ENCODE data around the gene RRP7A.
"Not testable (repeated sequence)": the region's sequence is repeated elsewhere in the genome, so short reads cannot be mapped to it uniquely, and the experiment has no call there.

Gene RRP7A, protein sequence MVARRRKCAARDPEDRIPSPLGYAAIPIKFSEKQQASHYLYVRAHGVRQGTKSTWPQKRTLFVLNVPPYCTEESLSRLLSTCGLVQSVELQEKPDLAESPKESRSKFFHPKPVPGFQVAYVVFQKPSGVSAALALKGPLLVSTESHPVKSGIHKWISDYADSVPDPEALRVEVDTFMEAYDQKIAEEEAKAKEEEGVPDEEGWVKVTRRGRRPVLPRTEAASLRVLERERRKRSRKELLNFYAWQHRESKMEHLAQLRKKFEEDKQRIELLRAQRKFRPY

DNA sequence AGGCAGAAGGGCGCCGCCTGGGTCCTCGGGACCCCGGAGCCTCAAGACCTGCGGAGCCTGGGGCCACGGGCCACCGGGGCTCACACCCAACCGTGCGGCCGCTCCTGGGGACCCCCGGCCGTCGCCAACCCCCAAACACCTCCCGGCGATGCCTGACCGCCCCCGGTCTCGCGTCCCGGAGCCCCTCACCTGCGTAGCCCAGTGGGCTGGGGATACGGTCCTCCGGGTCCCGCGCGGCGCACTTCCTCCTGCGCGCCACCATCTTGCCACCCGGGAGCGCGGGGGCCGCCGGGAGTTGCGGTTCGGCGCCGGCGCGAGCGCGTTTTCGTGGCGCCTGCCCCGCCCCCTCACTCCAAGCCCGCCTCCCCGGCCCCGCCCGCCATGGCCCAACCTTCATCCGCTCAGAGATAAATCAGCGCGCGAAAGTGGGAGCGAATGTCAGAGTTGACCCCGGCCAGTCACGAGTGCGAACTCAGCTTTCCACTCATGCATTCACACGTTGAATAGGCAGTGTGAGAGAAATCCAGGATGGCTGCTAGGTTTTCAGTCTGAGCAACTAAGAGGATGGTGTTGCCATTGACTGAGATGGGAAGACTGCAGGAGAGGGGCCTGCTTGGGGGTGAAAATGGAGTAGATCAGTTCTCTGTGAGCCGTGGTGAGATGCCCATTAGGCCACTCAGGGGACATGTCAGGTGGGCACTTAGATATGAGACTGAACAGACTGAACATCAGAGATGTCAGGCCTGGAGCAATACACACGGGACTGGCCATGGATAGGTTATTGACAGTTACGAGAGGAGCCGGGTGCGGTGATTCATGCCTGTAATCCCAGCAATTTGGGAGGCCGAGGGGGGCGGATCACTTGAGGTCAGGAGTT lies at the start of gene RRP7A:
Gene RRP7A, minus strand, starts transcription at position 272 of the 877 bp plus-strand sequence. Its CDS starts 10 bp downstream, at position 262.
- peak; percentile 21 for DNase-seq

DNA sequence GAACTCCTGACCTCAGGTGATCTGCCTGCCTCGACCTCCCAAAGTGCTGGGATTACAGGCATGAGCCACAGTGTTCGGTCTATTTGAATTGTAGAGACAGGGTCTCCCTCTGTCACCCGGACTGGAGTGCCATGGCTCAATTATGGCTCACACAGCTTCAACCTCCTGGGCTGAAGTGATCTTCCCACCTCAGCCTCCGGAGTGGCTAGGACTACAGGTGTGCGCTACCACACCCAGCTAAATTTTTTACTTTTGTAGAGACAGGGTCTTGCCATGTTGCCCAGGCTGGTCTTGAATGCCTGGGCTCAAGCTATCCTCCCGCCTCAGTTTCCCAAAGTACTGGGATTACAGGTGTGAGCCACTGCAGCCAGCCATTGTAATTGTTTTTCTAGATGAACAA lies 48.4 kb upstream of the RRP7A start:
- DNase-seq = not testable (repeated sequence)

DNA sequence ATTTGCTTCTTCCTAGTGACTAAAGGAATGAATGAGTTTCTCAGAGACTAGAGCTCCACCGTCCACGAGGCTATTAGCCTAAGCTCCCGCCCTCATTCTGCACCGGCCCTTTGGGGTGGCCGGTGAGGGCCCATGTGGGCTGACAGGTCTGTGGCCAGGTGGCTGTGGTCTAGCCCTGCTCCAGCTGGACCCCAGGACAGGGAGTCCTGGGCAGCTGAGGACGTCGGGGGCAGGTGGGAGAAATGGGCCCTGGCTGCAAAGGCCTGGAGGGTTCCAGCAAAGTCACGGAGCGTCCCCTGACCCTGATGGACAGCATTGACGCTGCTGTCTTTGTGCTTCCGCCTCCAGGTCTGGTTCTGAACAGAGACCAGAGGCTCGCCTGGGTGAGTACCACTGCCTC lies 46.4 kb upstream of the RRP7A start:
- DNase-seq = no peak

DNA sequence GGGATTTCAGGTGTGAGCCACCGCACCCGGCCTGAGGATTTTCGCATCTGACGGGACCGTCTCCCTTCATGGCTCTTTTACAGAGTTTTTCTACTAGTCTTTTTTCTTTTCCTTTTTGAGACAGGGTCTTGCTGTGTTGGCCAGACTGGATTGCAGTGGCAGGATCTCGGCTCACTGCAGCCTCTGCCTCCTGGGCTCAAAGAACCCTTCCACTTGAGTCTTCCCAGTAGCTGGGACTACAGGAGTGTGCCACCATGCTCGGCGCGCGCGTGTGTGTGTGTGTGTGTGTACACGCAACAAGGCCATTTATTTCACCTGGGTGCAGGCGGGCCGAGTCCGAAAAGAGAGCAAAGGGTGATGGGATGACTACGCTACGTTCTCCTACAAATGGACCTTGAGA lies 45.1 kb upstream of the RRP7A start:
- DNase-seq = no peak

DNA sequence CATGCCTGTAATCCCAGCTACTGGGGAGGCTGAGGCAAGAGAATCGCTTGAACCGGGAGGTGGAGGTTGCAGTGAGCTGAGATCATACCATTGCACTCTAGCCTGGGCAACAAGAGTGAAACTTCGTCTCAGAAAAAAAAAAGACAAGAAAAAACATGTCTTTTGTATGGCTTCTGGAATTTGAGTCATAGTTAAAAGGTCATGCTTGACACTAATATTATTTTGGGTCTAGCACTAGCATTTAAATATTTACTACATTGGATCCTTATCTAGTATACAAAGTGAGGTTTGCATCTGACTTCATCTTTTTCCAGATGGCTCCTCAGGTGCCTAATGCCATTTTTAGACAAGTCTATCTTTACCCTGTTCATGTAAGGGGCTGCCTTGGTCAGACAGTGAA lies 44.3 kb upstream of the RRP7A start:
- DNase-seq = not testable (repeated sequence)

DNA sequence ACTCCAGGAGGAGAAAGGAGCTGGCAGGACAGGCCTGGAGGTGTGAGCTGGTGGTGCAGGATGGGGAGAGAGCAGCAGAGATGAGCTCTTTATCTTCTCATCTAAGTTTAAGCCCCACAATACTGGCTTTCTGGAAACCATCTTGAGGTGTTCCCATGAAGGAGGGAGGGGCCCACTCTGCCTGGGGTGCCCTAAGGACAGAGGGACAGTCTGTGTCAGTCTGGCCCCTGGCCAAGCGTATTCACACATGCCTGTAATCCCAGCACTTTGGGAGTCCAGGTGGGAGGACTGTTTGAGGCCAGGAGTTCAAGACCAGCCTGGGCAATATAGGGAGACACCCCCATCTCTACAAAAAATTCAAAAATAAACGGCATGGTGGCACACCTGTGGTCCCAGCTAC lies 43.1 kb upstream of the RRP7A start:
- no peak for DNase-seq

DNA sequence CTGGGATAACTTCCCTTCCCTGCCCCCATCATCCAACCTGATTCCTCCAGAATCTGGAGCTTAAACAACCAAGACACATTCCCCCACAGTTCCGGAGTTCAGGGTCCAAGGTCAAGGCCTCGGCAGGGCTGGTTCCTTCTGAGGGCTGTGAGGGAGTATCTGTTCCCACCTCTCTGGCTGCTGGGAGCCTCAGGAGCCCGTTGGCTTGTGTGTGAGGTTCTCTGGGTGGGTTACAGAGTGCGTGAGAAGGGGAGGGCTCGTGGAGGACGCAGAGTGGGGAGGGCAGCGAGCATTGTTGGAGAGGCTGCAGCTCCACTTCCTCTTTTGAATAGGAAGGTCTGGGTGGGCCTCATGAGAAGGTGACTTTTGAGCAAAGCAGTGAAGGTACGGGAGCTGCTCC lies 42.7 kb upstream of the RRP7A start:
- DNase-seq = no peak

DNA sequence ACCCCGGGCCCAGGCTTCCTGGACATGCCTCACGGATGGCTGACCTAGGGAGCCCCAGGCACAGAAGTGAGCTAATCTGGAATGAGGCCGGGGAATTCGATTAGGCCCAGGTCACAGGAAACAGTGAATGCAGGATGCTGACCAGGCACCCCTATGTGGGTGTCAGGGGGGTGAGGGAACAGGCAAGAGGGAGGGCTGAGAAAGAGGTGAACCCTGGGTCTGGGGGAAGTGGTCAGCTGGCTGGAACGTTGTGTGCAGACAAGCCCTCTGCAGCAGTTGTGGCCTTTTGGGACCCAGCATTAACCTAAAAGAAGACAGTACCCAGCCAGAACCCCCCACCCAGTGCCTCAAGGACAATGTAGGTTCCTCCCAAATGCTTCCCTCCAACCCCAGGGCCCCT lies 42.3 kb upstream of the RRP7A start:
- DNase-seq = no peak

DNA sequence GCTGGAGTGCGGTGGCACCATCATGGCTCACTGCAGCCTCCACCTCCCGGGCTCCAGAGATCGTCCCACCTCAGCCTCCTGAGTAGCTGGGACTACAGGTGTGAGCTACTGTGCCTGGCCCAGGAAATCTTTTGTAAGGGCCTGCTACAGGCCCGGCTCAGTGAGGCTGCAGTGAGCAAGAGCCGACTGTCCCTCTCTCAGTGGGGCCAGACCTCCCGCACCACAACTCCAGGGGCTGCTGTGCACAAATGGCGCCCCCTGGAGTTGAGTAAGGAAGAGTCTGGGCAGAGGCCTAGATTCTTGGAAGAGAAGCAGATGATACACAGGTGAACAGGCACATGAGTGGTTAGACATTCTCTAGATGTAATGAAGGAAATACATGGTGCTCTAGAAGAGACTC lies 41.2 kb upstream of the RRP7A start:
- no peak for DNase-seq

DNA sequence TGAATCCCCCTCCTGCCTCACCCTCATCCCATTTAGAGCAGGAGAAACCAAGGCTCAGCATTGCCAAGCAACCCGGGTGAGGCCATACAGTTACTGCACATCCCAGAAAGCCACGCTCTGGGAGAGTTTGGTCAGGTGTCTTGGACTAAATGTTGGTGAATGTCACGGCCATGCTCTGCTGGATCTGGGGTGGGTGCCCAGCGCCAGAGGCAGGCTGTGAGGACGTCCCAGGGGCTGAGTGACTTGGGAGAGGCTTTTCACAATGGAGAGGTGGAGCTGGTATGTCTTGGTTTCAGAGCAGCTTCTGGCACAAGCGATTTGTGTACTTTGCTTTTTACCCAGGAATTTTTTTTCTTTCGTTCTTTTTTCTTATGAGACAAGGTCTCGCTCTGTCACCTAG lies 40.8 kb upstream of the RRP7A start:
- DNase-seq = no peak

DNA sequence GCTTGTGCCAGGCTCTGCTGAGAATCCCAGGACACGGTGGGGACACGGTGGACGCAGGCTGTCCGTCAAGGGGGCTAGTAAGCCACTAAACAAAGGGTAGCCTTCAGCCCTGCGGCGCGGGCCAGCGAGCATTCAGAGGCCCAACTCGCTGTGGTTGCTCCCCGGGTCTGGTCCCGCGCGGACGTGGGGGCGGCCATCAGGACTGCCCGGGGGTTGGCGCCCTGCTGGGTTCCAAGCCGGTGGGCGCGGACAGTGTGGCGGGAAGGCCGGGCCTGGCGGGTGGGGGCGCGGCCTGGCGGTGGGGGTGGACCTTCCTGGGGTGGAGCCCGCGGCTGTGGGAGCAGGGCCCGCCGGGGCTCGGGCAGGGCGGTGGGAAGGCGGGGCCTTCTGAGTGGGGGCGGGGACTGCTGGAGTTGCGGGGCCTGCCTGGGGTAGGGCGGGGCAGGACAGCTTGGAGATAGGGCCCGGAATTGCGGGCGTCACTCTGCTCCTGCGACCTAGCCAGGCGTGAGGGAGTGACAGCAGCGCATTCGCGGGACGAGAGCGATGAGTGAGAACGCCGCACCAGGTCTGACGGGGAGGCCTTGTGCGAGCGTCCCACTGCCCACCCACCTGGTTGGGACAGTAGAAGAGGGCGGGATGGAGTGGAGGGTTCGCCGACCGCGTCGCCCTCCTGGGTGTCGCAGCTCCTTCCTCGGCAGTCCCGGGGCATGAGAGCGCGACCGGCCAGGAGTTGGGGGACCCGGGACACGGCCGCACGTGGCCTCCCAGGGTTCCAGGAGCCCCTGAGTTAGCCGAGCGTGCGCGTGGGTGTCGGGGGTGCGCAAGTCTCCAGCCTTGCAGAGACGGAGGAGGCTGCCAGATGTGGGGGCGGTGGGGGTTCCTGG lies 34.1 kb upstream of the RRP7A start, which contains the start of gene SERHL2:
Gene SERHL2, plus strand, starts transcription at position 482 of the 887 bp plus-strand sequence. Its CDS starts 65 bp downstream, at position 547.
- DNase-seq = peak; percentile 52

DNA sequence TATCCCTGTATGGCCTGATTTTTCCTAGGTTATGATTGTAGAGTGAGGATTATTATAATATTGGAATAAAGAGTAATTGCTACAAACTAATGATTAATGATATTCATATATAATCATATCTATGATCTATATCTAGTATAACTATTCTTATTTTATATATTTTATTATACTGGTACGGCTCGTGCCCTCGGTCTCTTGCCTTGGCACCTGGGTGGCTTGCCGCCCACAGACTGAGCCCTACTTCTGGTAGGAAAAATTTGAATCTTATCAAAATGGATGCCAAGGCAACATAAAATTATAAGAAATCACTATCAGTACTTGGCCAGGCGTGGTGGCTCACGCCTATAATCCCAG lies 32.7 kb upstream of the RRP7A start:
- DNase-seq = not testable (repeated sequence)

DNA sequence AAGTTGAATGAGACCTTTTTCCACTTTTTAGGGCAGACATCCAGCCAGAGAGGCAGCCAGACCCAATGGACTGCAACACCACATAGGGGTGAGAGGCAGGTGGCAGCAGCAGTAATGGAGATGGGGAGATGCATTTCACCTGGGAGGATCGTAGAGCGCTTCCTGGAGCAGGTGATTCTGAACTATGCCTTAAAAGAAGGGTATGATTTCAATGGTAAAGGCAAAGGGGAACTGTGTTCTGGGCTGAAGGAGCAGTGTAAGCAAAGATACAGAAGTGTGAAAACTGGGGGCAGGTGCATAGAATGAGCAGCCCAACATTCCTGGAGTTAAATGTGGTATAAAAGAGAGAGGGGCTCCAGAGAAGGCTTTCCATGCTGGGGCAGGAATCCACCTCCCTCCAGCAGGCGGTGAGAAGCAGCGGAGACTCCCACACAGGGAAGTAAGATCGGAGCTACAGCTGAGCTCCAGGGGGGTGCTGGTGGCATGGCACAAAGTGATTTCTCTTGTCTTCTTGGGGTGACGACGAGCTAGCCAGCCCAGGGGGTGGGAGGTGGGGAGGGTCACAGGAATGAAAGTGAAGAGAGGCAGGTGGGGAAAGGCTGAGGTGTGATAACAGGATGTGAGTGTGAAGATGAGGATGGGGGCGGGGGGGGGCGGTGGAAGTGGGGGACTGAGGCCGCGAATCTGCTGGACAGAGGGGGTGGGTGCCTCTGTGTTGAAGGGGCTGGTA lies 29.9 kb upstream of the RRP7A start:
- DNase-seq = no peak

DNA sequence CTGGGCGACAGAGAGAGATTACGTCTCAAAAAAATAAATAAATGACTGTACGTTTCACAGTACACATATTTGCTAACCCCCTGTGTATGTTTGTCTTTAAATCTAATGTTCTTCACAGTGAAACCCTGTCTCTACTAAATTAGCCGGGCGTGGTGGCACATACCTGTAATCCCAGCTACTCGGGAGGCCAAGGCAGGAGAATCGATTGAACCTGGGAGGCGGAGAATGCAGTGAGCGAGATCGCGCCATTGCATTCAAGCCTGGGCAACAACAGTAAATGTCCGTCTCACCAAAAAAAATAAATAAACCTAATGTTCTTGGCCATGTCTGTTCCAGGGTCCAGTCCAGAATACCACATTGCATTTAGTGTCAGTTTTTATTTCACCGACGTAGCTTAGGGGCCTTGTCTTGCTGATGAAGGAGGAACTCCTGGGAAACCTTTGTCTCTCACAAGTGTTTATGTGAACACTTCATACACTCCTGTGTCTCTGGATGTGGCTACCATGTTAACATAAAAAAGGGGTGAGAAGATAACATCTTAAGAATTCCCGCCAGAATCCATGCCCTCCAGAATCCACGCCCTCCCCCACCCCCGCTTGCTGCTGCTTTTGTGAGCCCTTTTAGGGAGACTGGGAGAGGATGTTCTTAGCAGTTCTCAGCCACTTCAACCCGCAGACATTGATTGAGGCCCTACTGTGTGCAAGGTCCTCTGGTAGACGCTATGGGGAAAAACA lies 29.2 kb upstream of the RRP7A start:
- DNase-seq = no peak

DNA sequence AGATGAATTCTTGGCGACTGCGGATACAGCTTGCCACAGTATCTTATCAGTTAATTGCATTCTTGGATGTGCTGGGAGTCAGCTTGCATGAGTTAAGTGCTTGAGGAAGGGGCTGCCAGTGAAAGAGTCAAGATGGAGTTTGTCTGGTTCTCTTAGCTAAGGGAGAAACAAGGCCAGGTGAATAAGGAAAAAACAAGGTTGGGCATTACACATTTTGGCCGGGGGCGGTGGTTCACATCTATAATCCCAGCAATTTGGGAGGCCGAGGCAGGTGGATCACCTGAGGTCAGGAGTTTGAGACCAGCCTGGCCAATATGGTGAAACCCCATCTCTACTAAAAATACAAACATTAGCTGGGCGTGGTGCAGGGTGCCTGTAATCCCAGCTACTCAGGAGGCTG lies 28.5 kb upstream of the RRP7A start:
- not testable (repeated sequence) for DNase-seq

DNA sequence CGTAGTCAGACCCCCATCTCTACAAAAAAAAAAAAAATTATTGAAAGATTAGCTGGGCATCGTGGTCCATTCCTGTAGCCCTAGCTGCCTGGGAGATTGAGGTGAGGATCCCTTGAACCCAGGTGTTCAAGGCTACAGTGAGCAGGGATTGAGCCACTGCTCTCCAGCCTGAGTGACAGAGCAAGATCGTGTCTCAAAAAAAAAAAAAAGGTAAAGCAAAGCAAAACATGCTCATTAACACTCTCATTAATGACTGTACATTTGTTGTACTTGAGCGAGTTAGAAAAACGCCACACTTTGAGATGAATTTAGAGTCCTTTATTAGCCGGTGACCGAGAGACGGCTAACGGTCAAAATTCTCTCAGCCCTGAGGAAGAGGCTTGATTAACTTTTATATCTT lies 28.0 kb upstream of the RRP7A start:
- DNase-seq = no peak

DNA sequence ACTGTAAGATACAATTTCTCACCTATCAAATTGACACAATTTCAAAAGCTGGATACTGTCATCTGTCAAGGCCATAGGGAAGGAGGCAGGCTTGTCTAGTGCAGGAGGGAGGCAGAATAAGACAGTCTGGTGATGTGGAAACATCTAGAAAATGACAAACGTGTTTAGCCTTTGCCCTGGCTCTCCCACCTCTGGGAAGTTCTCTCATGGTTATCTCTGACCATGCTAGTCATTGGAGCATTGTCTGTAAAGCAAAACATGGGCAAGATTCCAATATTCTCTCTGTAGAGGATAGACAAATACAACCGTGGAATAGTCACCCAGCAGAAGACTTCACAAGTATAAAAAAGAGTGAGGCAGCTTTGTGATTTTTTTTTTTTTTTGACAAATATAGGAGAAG lies 25.1 kb upstream of the RRP7A start:
- no peak for DNase-seq

DNA sequence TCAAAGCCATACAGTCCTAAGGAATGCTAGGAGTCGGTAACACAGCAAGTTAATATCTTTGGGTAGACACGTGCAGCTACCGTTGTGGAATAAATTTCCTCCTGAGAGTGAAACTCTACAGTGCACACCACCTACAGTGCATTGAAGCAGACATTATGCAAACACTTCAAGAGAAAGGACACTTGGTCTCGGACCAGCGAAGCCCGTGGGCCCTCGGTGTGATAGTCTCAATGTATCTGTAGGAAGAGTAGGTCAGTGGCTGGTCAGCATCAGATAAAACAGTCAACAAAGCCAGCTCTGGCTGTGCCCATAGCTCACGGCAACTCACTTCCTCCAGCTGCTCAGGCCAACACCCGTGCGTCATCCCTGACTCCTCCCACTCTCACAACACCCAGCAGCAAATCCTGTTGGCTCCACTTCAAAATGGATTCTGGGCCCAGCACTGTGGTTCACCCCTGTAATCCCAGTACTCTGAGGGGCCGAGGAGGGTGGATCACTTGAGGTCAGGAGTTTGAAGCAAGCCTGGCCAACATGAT lies 19.7 kb upstream of the RRP7A start:
- DNase-seq = not testable (repeated sequence)

DNA sequence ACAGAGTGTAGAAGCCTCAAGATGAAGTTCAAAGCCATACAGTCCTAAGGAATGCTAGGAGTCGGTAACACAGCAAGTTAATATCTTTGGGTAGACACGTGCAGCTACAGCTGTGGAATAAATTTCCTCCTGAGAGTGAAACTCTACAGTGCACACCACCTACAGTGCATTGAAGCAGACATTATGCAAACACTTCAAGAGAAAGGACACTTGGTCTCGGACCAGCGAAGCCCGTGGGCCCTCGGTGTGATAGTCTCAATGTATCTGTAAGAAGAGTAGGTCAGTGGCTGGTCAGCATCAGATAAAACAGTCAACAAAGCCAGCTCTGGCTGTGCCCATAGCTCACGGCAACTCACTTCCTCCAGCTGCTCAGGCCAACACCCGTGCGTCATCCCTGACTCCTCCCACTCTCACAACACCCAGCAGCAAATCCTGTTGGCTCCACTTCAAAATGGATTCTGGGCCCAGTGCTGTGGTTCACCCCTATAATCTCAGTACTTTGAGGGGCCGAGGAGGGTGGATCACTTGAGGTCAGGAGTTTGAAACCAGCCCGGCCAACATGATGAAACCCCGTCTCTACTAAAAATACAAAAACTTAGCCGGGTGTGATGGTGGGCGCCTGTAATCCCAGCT lies 17.7 kb upstream of the RRP7A start:
- DNase-seq = not testable (repeated sequence)

DNA sequence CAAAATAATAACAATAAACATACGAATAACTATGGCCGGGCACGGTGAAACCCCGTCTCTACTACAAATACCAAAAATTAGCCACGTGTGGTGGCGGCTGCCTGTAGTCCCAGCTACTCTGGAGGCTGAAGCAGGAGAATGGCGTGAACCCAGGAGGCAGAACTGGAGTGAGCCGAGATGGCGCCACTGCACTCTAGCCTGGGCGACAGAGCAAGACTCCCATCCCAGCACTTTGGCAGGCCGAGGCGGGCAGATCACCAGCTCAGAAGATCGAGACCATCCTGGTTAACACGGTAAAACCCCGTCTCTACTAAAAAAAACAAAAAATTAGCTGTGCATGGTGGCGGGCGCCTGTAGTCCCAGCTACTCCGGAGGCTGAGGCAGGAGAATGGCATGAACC lies 17.0 kb upstream of the RRP7A start:
- not testable (repeated sequence) for DNase-seq

DNA sequence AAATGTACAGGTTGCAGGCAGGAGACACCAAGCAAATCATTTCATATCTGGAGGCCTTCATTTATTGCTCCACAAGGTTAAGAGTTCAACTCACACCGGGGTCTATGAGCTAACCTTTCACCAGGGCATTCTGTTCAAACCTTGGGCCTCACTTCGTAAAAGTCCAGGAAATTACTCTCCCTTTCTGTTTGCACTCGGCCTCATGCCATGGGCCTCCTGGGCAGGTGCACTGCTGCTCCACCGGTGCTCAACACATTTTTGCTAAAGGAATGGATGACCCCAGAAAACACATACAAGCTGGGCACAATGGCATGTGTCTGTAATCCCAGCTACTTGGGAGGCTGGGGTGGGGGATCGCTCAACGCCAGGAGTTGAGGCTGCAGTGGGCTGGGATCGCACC lies 16.6 kb upstream of the RRP7A start:
- no peak for DNase-seq
